Sigmoid colon (tissue), 7 donors: Measurements from ENCODE around the gene SIVA1. TPM values are rescaled to one million over a fixed set of nuclear protein-coding genes. Genes with fewer than 3 reads are reported as not detected.
A peak's percentile ranks its signal among the peaks of the same experiment; 100 is the strongest.

Experiments used
- DNase-seq: peaks from one replicate; pipeline ENCODE4 v3.0.0-alpha.2; 2019
- H3K27ac ChIP-seq, 4 donors: fragments of 200-600 bp; sonication (generic); one replicate each; pipeline ENCODE4 v1.5.1; 2016 to 2019; ENCODE audit warnings: mild to moderate bottlenecking in 1 of 4
- H3K27me3 ChIP-seq, 3 donors: fragments of 200-600 bp; sonication (generic); one replicate each; pipeline ENCODE4 v1.5.1; 2019; ENCODE audit warnings: mild to moderate bottlenecking in 1 of 3
- H3K36me3 ChIP-seq, 4 donors: fragments of 200-600 bp; sonication (generic); one replicate each; pipeline ENCODE4 v1.5.1; 2016 to 2019
- H3K4me1 ChIP-seq, 4 donors: fragments of 200-600 bp; sonication (generic); one replicate each; pipeline ENCODE4 v1.5.1; 2017 to 2019
- H3K4me3 ChIP-seq, 4 donors: fragments of 200-600 bp; sonication (generic); one replicate each; pipeline ENCODE4 v1.5.1; 2017 to 2019; ENCODE audit warnings: mild to moderate bottlenecking in 2 of 4, moderate library complexity in 1 of 4
- H3K9me3 ChIP-seq, 4 donors: fragments of 200-600 bp in 3 of 4; sonication (generic) in 3 of 4; one replicate each; pipeline versions ENCODE4 v1.5.1 to v1.6.1; 2013 to 2019
- EP300 ChIP-seq, 4 donors: sonication (generic); formaldehyde crosslinking; IDR thresholded peaks; one replicate each; pipeline ENCODE4 v1.6.1; 2017; ENCODE audit warnings: antibody characterized with exemption in 4 of 4
- POLR2A ChIP-seq, 2 donors: fragments of 450-650 bp; IDR thresholded peaks; one replicate each; pipeline ENCODE4 v1.6.1; 2016; ENCODE audit warnings: antibody characterized with exemption in 2 of 2, mild to moderate bottlenecking in 2 of 2, moderate library complexity in 2 of 2
- POLR2AphosphoS5 ChIP-seq, 4 donors: sonication (generic); formaldehyde crosslinking; IDR thresholded peaks; one replicate each; pipeline ENCODE4 v1.6.1; 2017; ENCODE audit warnings: antibody characterized with exemption in 4 of 4
- WGBS, 2 donors: extraction: QIAGEN DNeasy Blood & Tissue Kit; methylation state at CpG; one replicate each; pipeline ENCODE4 v1.1.7; 2013; 5-methylcytosine and 5-hydroxymethylcytosine counted together
- intact Hi-C: fragments of 100-400 bp; cut with DNase I; formaldehyde crosslinking; loops from one replicate; pipeline ENCODE4 v1.15.1; 2023
- polyA plus RNA-seq, 3 donors: library from polyadenylated mRNA; stranded (reverse); fragments of 200-250 nt; gene quantifications; one replicate each; pipeline ENCODE4 v1.2.3, GENCODE V29; 2013
- total RNA-seq, 4 donors: library from RNA; depleted of rRNA; stranded (reverse); fragments of >200 nt; gene quantifications; one replicate each; pipeline ENCODE4 v1.1.0, GENCODE V29; 2016
- TF ChIP-seq, protein P1 (sequence below), 4 experiments: fragments of 450-650 bp in 3 of 4; fragments of 200-600 bp in 1 of 4; IDR thresholded peaks; one replicate each; pipeline ENCODE4 v1.5.1; 2016 to 2019; ENCODE audit warnings: antibody characterized with exemption in 4 of 4, mild to moderate bottlenecking in 3 of 4, moderate library complexity in 2 of 4
- donor health status: healthy with polysubstance abuse.
- donor health status: Bipolar disorder and iron deficiency.
- donor health status: healthy.

SIVA1 gene
- total and polyA plus RNA-seq, 7 donors: 124 to 512 (median 235) TPM

DNA sequence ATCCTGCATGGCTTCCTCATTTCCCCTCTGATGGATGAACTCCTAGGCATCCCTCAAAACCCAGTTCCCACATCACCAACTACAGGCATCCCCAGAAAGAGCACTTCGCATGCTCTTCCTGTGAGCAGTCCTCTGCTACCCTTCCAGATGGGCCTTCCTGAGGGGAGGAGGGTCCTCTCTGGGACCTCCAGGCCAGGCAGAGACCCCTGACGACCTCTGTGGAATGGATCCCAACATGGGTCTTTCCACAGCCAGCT is 40.7 kb downstream of the SIVA1 start:
- 84 to 88% methylated on average over 2 of the region's 2 CpGs for WGBS, 2 donors
- Histone ChIP-seq H3K9me3 (no peaks in the 10 kb centered on the region), H3K27ac (peak overlapping the region in 1 of 4 donors; percentile 83), H3K4me3 (peak overlapping the region; percentile 54 to 94 (median 92)), H3K27me3 (no peaks in the 10 kb centered on the region), H3K36me3 (peaks cover 4 to 35% (median 20%) of the 10 kb centered on the region in 4 donors), H3K4me1 (peaks cover 0 to 56% (median 47%) of the 10 kb centered on the region in 4 donors)
- intact Hi-C loops: no loop called here
- TF ChIP-seq EP300 (IDR thresholded peaks at IDR 0.05) (no peak), POLR2A (IDR thresholded peaks at IDR 0.05) (no peak)
- TF ChIP-seq, protein P1, sequence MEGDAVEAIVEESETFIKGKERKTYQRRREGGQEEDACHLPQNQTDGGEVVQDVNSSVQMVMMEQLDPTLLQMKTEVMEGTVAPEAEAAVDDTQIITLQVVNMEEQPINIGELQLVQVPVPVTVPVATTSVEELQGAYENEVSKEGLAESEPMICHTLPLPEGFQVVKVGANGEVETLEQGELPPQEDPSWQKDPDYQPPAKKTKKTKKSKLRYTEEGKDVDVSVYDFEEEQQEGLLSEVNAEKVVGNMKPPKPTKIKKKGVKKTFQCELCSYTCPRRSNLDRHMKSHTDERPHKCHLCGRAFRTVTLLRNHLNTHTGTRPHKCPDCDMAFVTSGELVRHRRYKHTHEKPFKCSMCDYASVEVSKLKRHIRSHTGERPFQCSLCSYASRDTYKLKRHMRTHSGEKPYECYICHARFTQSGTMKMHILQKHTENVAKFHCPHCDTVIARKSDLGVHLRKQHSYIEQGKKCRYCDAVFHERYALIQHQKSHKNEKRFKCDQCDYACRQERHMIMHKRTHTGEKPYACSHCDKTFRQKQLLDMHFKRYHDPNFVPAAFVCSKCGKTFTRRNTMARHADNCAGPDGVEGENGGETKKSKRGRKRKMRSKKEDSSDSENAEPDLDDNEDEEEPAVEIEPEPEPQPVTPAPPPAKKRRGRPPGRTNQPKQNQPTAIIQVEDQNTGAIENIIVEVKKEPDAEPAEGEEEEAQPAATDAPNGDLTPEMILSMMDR (IDR thresholded peaks at IDR 0.05): no peak
- no peak for DNase-seq

DNA sequence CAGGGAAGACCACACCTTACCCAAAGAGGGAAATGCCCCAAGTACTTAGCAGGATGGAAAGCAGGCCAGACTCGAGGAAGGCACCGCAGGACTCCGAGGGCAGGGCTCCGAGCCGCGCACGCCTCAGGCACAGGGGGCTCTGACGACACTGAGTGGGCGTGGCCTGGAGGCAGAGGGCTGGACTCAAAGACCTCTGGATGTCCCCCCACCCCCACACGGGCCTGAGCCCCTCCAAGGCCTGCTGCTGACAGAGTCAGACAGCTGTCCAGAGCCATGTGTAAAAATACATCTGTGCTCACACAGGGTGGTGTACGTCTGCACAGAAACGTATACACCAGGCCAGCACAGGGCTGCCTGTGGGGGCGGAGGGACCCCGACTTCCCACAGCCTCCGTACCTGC is 41.2 kb downstream of the SIVA1 start:
- H3K36me3 ChIP-seq: peaks cover 4 to 34% (median 20%) of the 10 kb centered on the region in 4 donors
- H3K4me1 ChIP-seq: peaks cover 0 to 51% (median 44%) of the 10 kb centered on the region in 4 donors
- DNase-seq: no peak
- H3K4me3 ChIP-seq: peak overlapping the region; percentile 54 to 94 (median 92)
- no peaks in the 10 kb centered on the region for H3K27me3 ChIP-seq
- peak overlapping the region in 3 of 4 donors; percentile 83 to 92 (median 84) for H3K27ac ChIP-seq
- no peaks in the 10 kb centered on the region for H3K9me3 ChIP-seq
- intact Hi-C loops: loop anchor here (2.0 kb wide), 1 partner anchor 41 kb away; the partner anchor contains the start of gene SIVA1
- 4 to 18% methylated on average over 15 of the region's 15 CpGs for WGBS, 2 donors
- no peak for TF ChIP-seq EP300 (IDR thresholded peaks at IDR 0.05)
- no peak for TF ChIP-seq POLR2A (IDR thresholded peaks at IDR 0.05)
- TF ChIP-seq, protein P1 (IDR thresholded peaks at IDR 0.05): no peak
- TF ChIP-seq POLR2AphosphoS5 (IDR thresholded peaks at IDR 0.05): no peak

DNA sequence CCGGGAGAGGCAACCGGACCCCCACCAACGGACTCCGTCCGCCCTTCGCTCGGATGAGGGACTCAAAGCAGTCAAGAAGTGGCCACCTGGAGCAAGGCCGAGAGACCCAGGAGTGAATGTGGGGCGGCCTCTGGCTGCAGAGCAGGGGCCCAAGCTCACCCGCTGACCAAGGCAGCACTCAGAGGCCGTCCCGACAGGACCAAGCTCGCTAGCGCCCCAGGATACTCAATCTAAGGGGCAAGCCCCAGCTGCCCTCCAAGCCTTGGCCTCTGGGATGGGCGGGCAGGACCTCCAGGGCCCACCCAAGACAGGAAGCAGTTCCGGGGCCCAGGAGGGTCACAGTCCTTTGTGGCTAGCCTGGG is 41.7 kb downstream of the SIVA1 start:
- 2 to 6% methylated on average over 16 of the region's 16 CpGs for WGBS, 2 donors
- no peaks in the 10 kb centered on the region for H3K27me3 ChIP-seq
- H3K4me1 ChIP-seq: peaks cover 0 to 52% (median 44%) of the 10 kb centered on the region in 4 donors
- TF ChIP-seq POLR2AphosphoS5 (IDR thresholded peaks at IDR 0.05) (no peak), POLR2A (IDR thresholded peaks at IDR 0.05) (no peak), EP300 (IDR thresholded peaks at IDR 0.05) (no peak)
- TF ChIP-seq, protein P1 (IDR thresholded peaks at IDR 0.05): no peak
- peaks cover 4 to 29% (median 19%) of the 10 kb centered on the region in 4 donors for H3K36me3 ChIP-seq
- H3K9me3 ChIP-seq: no peaks in the 10 kb centered on the region
- peak overlapping the region; percentile 75 to 92 (median 84) for H3K27ac ChIP-seq
- H3K4me3 ChIP-seq: peak overlapping the region; percentile 54 to 94 (median 92)
- DNase-seq: no peak
- intact Hi-C loops: loop anchor here (2.0 kb wide), 1 partner anchor 42 kb away; the partner anchor contains the start of gene SIVA1

DNA sequence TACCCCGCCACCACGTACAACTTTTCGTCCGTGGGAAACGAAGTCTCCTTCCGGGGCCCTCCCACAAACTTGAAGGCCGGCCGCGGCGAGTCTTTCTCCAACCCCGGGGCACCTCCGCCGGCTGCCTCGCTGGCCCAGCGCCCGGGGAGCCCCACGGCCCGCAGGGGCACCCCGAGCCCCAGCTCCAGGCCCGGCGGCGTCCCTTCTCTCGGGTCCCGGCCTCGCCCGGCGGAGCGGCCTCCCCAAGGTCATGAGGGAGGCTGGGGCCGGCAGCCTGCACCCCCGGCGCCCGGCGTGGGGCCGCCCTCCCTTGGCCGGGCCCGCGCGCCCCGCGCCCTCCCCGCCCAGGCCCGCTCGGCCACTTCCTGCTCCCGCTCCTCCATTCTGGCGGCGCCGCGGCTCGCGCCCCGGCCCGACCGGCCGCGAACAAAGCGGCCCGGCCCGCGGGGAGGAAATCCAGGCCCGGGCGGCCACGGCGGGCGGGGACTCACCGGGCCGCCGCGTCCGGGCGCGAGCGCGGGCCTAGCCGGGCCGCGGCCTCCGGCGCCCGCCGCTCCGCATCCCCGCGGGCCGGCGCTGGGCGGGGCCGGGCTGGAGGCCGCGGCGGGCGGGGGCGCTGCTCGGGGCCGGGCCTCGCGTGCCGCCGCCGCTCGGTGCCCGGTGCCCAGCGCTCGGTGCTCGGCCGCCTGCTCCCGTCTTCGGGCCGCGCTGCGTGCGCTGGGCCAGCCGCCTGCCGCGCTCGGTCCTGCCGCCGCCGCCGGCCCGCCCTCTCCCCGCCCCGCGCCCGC is 42.2 kb downstream of the SIVA1 start, which contains the start of gene AKT1:
Gene AKT1 (minus strand): TSS at position 756 of the 788 bp plus-strand sequence. CDS start 3,105 bp downstream, outside the sequence.
- H3K27me3 ChIP-seq: no peaks in the 10 kb centered on the region
- intact Hi-C loops: loop anchor here (2.0 kb wide), 1 partner anchor 42 kb away; the partner anchor contains the start of gene SIVA1
- no peak for TF ChIP-seq POLR2AphosphoS5 (IDR thresholded peaks at IDR 0.05)
- no peak for TF ChIP-seq EP300 (IDR thresholded peaks at IDR 0.05)
- TF ChIP-seq, protein P1 (IDR thresholded peaks at IDR 0.05): no peak
- no peak for TF ChIP-seq POLR2A (IDR thresholded peaks at IDR 0.05)
- peaks cover 0 to 52% (median 47%) of the 10 kb centered on the region in 4 donors for H3K4me1 ChIP-seq
- peaks cover 4 to 23% (median 13%) of the 10 kb centered on the region in 4 donors for H3K36me3 ChIP-seq
- peak within 1 kb of the TSS; percentile 54 to 94 (median 92) for H3K4me3 ChIP-seq
- 0 to 1% methylated on average over 123 of the region's 124 CpGs for WGBS, 2 donors
- no peaks in the 10 kb centered on the region for H3K9me3 ChIP-seq
- DNase-seq: no peak
- H3K27ac ChIP-seq: peak within 1 kb of the TSS; percentile 94 to 100 (median 98)
